CD4-positive, alpha-beta memory T cell (primary cell): ENCODE results near the gene IL1RL2. TPM values are rescaled to one million over a fixed set of nuclear protein-coding genes. Genes with fewer than 3 reads are reported as not detected.

ENCODE experiments used
- CTCF ChIA-PET: fragments of 350-600 bp; sonication (Branson Sonifier 250); formaldehyde crosslinking; loops from one replicate; lab custom pipeline; 2021; ENCODE audit warnings: inconsistent platforms; ENCODE audit not compliant: partially characterized antibody; lab: Charles Lee
- POLR2A ChIA-PET: fragments of 350-600 bp; sonication (Branson Sonifier 250); formaldehyde crosslinking; loops from one replicate; lab custom pipeline; 2021; ENCODE audit not compliant: partially characterized antibody; lab: Charles Lee
- DNase-seq, 5 donors: peaks; one replicate each; pipeline versions ENCODE4 v3.0.0 to v3.0.0-alpha.2; 2020 to 2022; ENCODE audit warnings: mixed read lengths in 1 of 5
- H3K27ac ChIP-seq: one replicate; pipeline ENCODE4 v1.7.0; 2013; ENCODE audit warnings: low read depth, low read length
- H3K27me3 ChIP-seq: 2 replicates; pipeline ENCODE4 v1.7.0; 2013; ENCODE audit warnings: mild to moderate bottlenecking, low read length, moderate library complexity; ENCODE audit not compliant: insufficient read depth
- H3K36me3 ChIP-seq: 2 replicates; pipeline ENCODE4 v1.7.0; 2013; ENCODE audit warnings: mild to moderate bottlenecking, low read length, moderate library complexity; ENCODE audit not compliant: insufficient read depth
- H3K4me1 ChIP-seq: 2 replicates; pipeline ENCODE4 v1.7.0; 2013; ENCODE audit warnings: mild to moderate bottlenecking, low read length, moderate library complexity; ENCODE audit not compliant: insufficient read depth
- H3K4me3 ChIP-seq, 2 donors: one replicate each; pipeline ENCODE4 v1.7.0; 2013; ENCODE audit warnings: low read length in 2 of 2, mild to moderate bottlenecking in 1 of 2
- H3K9me3 ChIP-seq, 2 donors: one replicate each; pipeline ENCODE4 v1.7.0; 2013; ENCODE audit warnings: low read length in 2 of 2, control low read depth in 1 of 2; ENCODE audit not compliant: control insufficient read depth in 1 of 2
- H3K27ac Mint-ChIP-seq, 7 donors: one replicate each; pipeline ENCODE4 v1.8.0; 2020 to 2021; ENCODE audit warnings: mixed read lengths in 7 of 7, mild to moderate bottlenecking in 6 of 7, inconsistent platforms in 3 of 7, moderate library complexity in 3 of 7
- H3K27me3 Mint-ChIP-seq, 2 donors: one replicate each; pipeline ENCODE4 v1.8.0; 2020 to 2021; ENCODE audit warnings: mixed read lengths in 2 of 2
- H3K36me3 Mint-ChIP-seq, 2 donors: one replicate each; pipeline ENCODE4 v1.8.0; 2020 to 2021; ENCODE audit warnings: mixed read lengths in 2 of 2, inconsistent platforms in 1 of 2, mild to moderate bottlenecking in 1 of 2
- H3K4me1 Mint-ChIP-seq, 4 donors: one replicate each; pipeline ENCODE4 v1.8.0; 2020 to 2021; ENCODE audit warnings: mixed read lengths in 4 of 4, mild to moderate bottlenecking in 1 of 4
- H3K4me3 Mint-ChIP-seq, 8 donors: one replicate each; pipeline ENCODE4 v1.8.0; 2020 to 2021; ENCODE audit warnings: mixed read lengths in 8 of 8, mild to moderate bottlenecking in 7 of 8, moderate library complexity in 6 of 8, inconsistent platforms in 3 of 8
- H3K9me3 Mint-ChIP-seq, 8 donors: one replicate each; pipeline ENCODE4 v1.8.0; 2020 to 2021; ENCODE audit warnings: mixed read lengths in 8 of 8, mild to moderate bottlenecking in 5 of 8, inconsistent platforms in 3 of 8, moderate library complexity in 1 of 8
- intact Hi-C: fragments of 100-400 bp; cut with micrococcal nuclease; formaldehyde crosslinking; loops from one replicate; pipeline ENCODE4 v1.15.1; 2023
- polyA plus RNA-seq, 2 donors: library from polyadenylated mRNA; unstranded; fragments of 300-500 nt; fragmentation: Illumina TruSeq; gene quantifications; one replicate each; pipeline ENCODE4 v1.2.3, GENCODE V29; 2021
- total RNA-seq, 2 experiments: library from RNA; stranded (reverse); gene quantifications; one replicate each; pipeline ENCODE4 v1.2.3, GENCODE V29; 2021

The IL1RL2 gene
- total and polyA plus RNA-seq, 4 experiments from 2014 or later = 0.23 TPM; not detected in 3

- CTCF ChIA-PET = interaction anchor here (1.9 to 6.2 kb wide), 2 partner anchors 56 to 164 kb away, joined by 5 to 118 read pairs; no protein-coding TSS in a partner anchor
- no peak overlapping the region for H3K27ac ChIP-seq
- Mint-ChIP-seq H3K4me1 (peaks cover 8 to 19% (median 14%) of the 10 kb centered on the region in 4 donors), H3K4me3 (no peak overlapping the region), H3K36me3 (no peaks in the 10 kb centered on the region), H3K27ac (no peak overlapping the region), H3K9me3 (no peaks in the 10 kb centered on the region), H3K27me3 (peaks cover 7 to 12% of the 10 kb centered on the region in 2 donors)
- DNase-seq = no peak
- peaks cover 9% of the 10 kb centered on the region for H3K4me1 ChIP-seq
- H3K27me3 ChIP-seq = no peaks in the 10 kb centered on the region
- H3K36me3 ChIP-seq = no peaks in the 10 kb centered on the region
- H3K9me3 ChIP-seq = no peaks in the 10 kb centered on the region
- H3K4me3 ChIP-seq = no peak overlapping the region
- intact Hi-C loops = no loop called here
- POLR2A ChIA-PET = no interaction called here
These were observed 2.8 kb upstream of the IL1RL2 start for GRCh38 chr2:102184018-102184417.

GRCh38 chr2:102184568-102184967 is 2.3 kb upstream of the IL1RL2 start:
- Mint-ChIP-seq H3K4me3 (no peak overlapping the region), H3K27ac (peak overlapping the region in 1 of 7 donors; percentile 2), H3K27me3 (peaks cover 7 to 12% of the 10 kb centered on the region in 2 donors), H3K36me3 (no peaks in the 10 kb centered on the region), H3K9me3 (no peaks in the 10 kb centered on the region), H3K4me1 (peaks cover 8 to 19% (median 13%) of the 10 kb centered on the region in 4 donors)
- ChIA-PET CTCF (interaction anchor here (0.9 to 6.2 kb wide), 3 partner anchors 50 to 164 kb away, joined by 3 to 118 read pairs (median 5); no protein-coding TSS in a partner anchor), POLR2A (interaction anchor here (0.9 to 1.9 kb wide), 2 partner anchors 54 to 56 kb away, joined by 3 to 6 read pairs; no protein-coding TSS in a partner anchor)
- no peaks in the 10 kb centered on the region for H3K27me3 ChIP-seq
- H3K9me3 ChIP-seq = no peaks in the 10 kb centered on the region
- H3K27ac ChIP-seq = no peak overlapping the region
- intact Hi-C loops = no loop called here
- DNase-seq = no peak
- no peak overlapping the region for H3K4me3 ChIP-seq
- no peaks in the 10 kb centered on the region for H3K36me3 ChIP-seq
- H3K4me1 ChIP-seq = peaks cover 9% of the 10 kb centered on the region

- no peaks in the 10 kb centered on the region for H3K36me3 ChIP-seq
- no peaks in the 10 kb centered on the region for H3K9me3 ChIP-seq
- no peaks in the 10 kb centered on the region for H3K27me3 ChIP-seq
- intact Hi-C loops = loop anchor here (5.0 kb wide), 2 partner anchors 163 to 257 kb away; no protein-coding TSS in a partner anchor
- no peak overlapping the region for H3K27ac ChIP-seq
- H3K4me1 ChIP-seq = peaks cover 9% of the 10 kb centered on the region
- no peaks in the 10 kb centered on the region for H3K36me3 Mint-ChIP-seq
- no peak overlapping the region for H3K27ac Mint-ChIP-seq
- ChIA-PET CTCF (interaction anchor here (0.9 to 6.2 kb wide), 3 partner anchors 8 to 55 kb away, joined by 3 to 118 read pairs (median 5); no protein-coding TSS in a partner anchor), POLR2A (interaction anchor here (0.9 to 1.9 kb wide), 2 partner anchors 53 to 55 kb away, joined by 3 to 6 read pairs; no protein-coding TSS in a partner anchor)
- peaks cover 8 to 19% (median 13%) of the 10 kb centered on the region in 4 donors for H3K4me1 Mint-ChIP-seq
- no peaks in the 10 kb centered on the region for H3K9me3 Mint-ChIP-seq
- peak in 1 of 5 donors; percentile 5 for DNase-seq
- H3K4me3 ChIP-seq = no peak overlapping the region
- peak overlapping the region in 2 of 8 donors; percentile 11 to 25 for H3K4me3 Mint-ChIP-seq
- H3K27me3 Mint-ChIP-seq = peaks cover 8 to 12% of the 10 kb centered on the region in 2 donors
These were observed 1.5 kb upstream of the IL1RL2 start for GRCh38 chr2:102185347-102185746.

DNA sequence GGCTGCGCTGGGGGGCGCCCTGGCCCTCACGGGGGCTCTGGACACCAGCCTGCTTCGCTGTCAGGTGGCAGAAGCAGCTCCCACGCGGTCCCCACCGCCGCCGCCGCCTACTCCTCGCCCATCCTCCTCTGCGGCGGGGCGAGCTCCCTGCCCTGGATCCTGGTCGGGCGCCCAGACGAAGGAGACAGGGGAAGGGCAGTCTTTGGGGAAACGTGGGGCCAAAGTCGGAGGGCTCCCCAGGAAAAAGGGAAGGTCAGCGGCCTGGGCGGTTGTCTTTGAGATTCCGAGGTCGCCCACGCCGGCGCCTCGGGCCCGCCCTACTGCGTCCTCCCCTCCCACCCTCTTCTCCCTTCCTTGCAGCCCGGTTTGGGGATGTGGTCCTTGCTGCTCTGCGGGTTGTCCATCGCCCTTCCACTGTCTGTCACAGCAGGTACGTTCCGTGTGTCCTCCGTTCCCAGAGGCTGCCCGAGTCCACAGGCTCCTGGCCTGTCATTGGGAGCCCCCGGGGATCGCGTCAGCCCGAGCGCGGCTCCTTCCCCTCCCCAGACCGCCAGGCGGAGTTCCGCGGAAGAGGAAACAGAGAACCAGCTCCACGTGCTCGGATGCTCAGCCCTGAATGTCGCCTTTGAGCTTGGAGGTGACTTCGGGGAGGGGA is 800 bp downstream of the IL1RL2 start:
- CTCF ChIA-PET = interaction anchor here (0.6 to 6.2 kb wide), 13 partner anchors 10 to 262 kb away, joined by 3 to 118 read pairs (median 3); no protein-coding TSS in a partner anchor
- H3K27ac Mint-ChIP-seq = peak overlapping the region in 5 of 7 donors; percentile 81 to 93 (median 85)
- intact Hi-C loops = loop anchor here (1.0 to 5.0 kb wide), 3 partner anchors 53 to 255 kb away; no protein-coding TSS in a partner anchor
- peaks cover 5 to 8% of the 10 kb centered on the region in 2 donors for H3K27me3 Mint-ChIP-seq
- H3K27ac ChIP-seq = no peak overlapping the region
- DNase-seq = peak; percentile 19 to 52 (median 39)
- no peaks in the 10 kb centered on the region for H3K36me3 ChIP-seq
- peak overlapping the region; percentile 86 to 95 (median 88) for H3K4me3 Mint-ChIP-seq
- peak overlapping the region in 1 of 2 donors; percentile 36 for H3K4me3 ChIP-seq
- peaks cover 9% of the 10 kb centered on the region for H3K4me1 ChIP-seq
- H3K4me1 Mint-ChIP-seq = peaks cover 8 to 19% (median 13%) of the 10 kb centered on the region in 4 donors
- no peaks in the 10 kb centered on the region for H3K27me3 ChIP-seq
- POLR2A ChIA-PET = interaction anchor here (0.6 to 1.8 kb wide), 5 partner anchors 14 to 177 kb away, joined by 3 to 10 read pairs (median 3); no protein-coding TSS in a partner anchor
- H3K9me3 ChIP-seq = no peaks in the 10 kb centered on the region
- H3K36me3 Mint-ChIP-seq = no peaks in the 10 kb centered on the region
- H3K9me3 Mint-ChIP-seq = no peaks in the 10 kb centered on the region

DNA sequence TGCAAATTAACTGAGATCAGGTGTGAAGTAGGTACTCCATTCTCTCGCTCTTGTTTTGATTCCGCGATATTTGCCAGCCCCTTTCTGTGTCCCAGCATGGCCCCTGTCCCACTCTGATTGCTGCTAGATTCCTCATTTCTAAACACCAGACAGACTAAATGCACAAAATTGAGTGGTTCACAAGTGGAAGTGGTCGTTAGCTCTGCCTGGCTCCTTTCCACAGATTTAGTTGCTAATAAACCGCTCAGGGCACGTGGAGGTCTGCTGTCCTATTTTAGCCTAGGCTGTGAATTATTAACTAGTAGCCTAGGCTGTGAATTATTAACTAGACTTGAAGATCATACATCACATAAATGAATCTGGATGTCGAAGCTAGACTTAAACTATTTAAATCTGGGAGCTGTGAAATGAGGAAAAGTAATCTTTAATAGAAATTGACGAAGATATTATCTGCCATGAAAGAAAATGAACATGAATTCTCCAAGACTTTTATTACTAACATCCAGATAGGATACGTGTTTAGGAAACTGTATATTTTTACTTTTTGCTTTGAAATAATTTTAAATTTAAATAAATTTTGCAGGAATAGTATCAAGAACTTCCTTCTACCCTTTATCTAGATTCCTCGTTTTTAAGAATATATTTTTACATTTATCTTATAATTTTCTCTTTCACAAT is 3.7 kb downstream of the IL1RL2 start:
- ChIA-PET CTCF (interaction anchor here (1.3 to 1.9 kb wide), 2 partner anchors 25 to 50 kb away, joined by 3 to 14 read pairs; no protein-coding TSS in a partner anchor), POLR2A (no interaction called here)
- Mint-ChIP-seq H3K27me3 (peaks cover 4 to 8% of the 10 kb centered on the region in 2 donors), H3K36me3 (no peaks in the 10 kb centered on the region), H3K9me3 (no peaks in the 10 kb centered on the region), H3K4me3 (no peak overlapping the region), H3K27ac (no peak overlapping the region), H3K4me1 (peaks cover 4 to 12% (median 7%) of the 10 kb centered on the region in 4 donors)
- intact Hi-C loops = no loop called here
- H3K27me3 ChIP-seq = no peaks in the 10 kb centered on the region
- no peaks in the 10 kb centered on the region for H3K9me3 ChIP-seq
- H3K4me1 ChIP-seq = peaks cover under 1% of the 10 kb centered on the region
- no peak for DNase-seq
- H3K4me3 ChIP-seq = no peak overlapping the region
- H3K27ac ChIP-seq = no peak overlapping the region
- H3K36me3 ChIP-seq = no peaks in the 10 kb centered on the region

- Mint-ChIP-seq H3K9me3 (no peaks in the 10 kb centered on the region), H3K27me3 (peaks cover 4 to 8% of the 10 kb centered on the region in 2 donors), H3K27ac (no peak overlapping the region), H3K36me3 (no peaks in the 10 kb centered on the region), H3K4me1 (peaks cover 4 to 9% (median 5%) of the 10 kb centered on the region in 4 donors), H3K4me3 (no peak overlapping the region)
- intact Hi-C loops = no loop called here
- POLR2A ChIA-PET = no interaction called here
- DNase-seq = no peak
- no peaks in the 10 kb centered on the region for H3K27me3 ChIP-seq
- no peaks in the 10 kb centered on the region for H3K4me1 ChIP-seq
- no peak overlapping the region for H3K4me3 ChIP-seq
- no peak overlapping the region for H3K27ac ChIP-seq
- CTCF ChIA-PET = interaction anchor here (1.8 kb wide), 1 partner anchor 49 kb away, joined by 7 read pairs; no protein-coding TSS in a partner anchor
- no peaks in the 10 kb centered on the region for H3K36me3 ChIP-seq
- no peaks in the 10 kb centered on the region for H3K9me3 ChIP-seq
These were observed 4.7 kb downstream of the IL1RL2 start for GRCh38 chr2:102191501-102191900.
